WTC11 (cell line): ENCODE results near the gene RNF149. TPM values are rescaled to one million over a fixed set of nuclear protein-coding genes. Genes with fewer than 3 reads are reported as not detected.

Source experiments
- ATAC-seq: fragments of 200-7000 bp; cut with Tn5 transposase; 2 replicates; pipeline ENCODE4 v1.10.0; 2021; ENCODE audit warnings: mild to moderate bottlenecking, moderate library complexity
- CTCF ChIA-PET: fragments of 300-600 bp; sonication (Branson Sonifier 250); formaldehyde crosslinking; loops from one replicate; lab custom pipeline; 2021; ENCODE audit warnings: antibody characterized with exemption; lab: Charles Lee
- POLR2A ChIA-PET: fragments of 350-600 bp; sonication (Branson Sonifier 250); formaldehyde crosslinking; loops from one replicate; lab custom pipeline; 2021; ENCODE audit warnings: antibody characterized with exemption; lab: Charles Lee
- DNase-seq: peaks from one replicate; pipeline ENCODE4 v3.0.0; 2021; ENCODE audit warnings: low spot score
- H3K27ac Mint-ChIP-seq: 2 replicates; pipeline ENCODE4 v1.8.0; 2021; ENCODE audit warnings: mixed read lengths
- H3K27me3 Mint-ChIP-seq: 2 replicates; pipeline ENCODE4 v1.8.0; 2021; ENCODE audit warnings: low read depth, mild to moderate bottlenecking, moderate library complexity, mixed read lengths
- H3K36me3 Mint-ChIP-seq: 2 replicates; pipeline ENCODE4 v1.8.0; 2021; ENCODE audit warnings: mixed read lengths
- H3K4me1 Mint-ChIP-seq: 2 replicates; pipeline ENCODE4 v1.8.0; 2022; ENCODE audit warnings: mixed read lengths
- H3K4me3 Mint-ChIP-seq: 2 replicates; pipeline ENCODE4 v1.8.0; 2021; ENCODE audit warnings: mild to moderate bottlenecking, moderate library complexity, mixed read lengths
- H3K9me3 Mint-ChIP-seq: 2 replicates; pipeline ENCODE4 v1.8.0; 2021; ENCODE audit warnings: mixed read lengths
- AFF4 ChIP-seq: sonication (generic); formaldehyde crosslinking; IDR thresholded peaks from 2 replicates; pipeline ENCODE4 v1.8.1; 2023; ENCODE audit warnings: mild to moderate bottlenecking, missing genetic modification reagents, borderline replicate concordance
- CDX4 ChIP-seq: fragments of 250-450 bp; sonication (Bioruptor Pico); IDR thresholded peaks from 2 replicates; pipeline ENCODE4 v1.9.0; 2021; ENCODE audit warnings: moderate library complexity, mild to moderate bottlenecking, inconsistent platforms, borderline replicate concordance
- CREB1 ChIP-seq: sonication (generic); formaldehyde crosslinking; IDR thresholded peaks from 2 replicates; pipeline ENCODE4 v1.8.0; 2023; ENCODE audit warnings: mild to moderate bottlenecking, missing genetic modification reagents
- EMX1 ChIP-seq: fragments of 250-450 bp; sonication (Bioruptor Pico); IDR thresholded peaks from 2 replicates; pipeline ENCODE4 v1.8.0; 2021; ENCODE audit warnings: mild to moderate bottlenecking
- FOXJ3 ChIP-seq: sonication (generic); formaldehyde crosslinking; IDR thresholded peaks from 2 replicates; pipeline ENCODE4 v1.9.0; 2021; ENCODE audit warnings: missing genetic modification reagents, mild to moderate bottlenecking, borderline replicate concordance
- FOXK1 ChIP-seq: sonication (generic); formaldehyde crosslinking; IDR thresholded peaks from 2 replicates; pipeline ENCODE4 v1.8.0; 2022; ENCODE audit warnings: mild to moderate bottlenecking, moderate library complexity, missing genetic modification reagents
- FOXP4 ChIP-seq: sonication (generic); formaldehyde crosslinking; IDR thresholded peaks from 2 replicates; pipeline ENCODE4 v1.8.0; 2022; ENCODE audit warnings: mild to moderate bottlenecking, missing genetic modification reagents
- GRHL2 ChIP-seq: fragments of 250-450 bp; sonication (Bioruptor Pico); IDR thresholded peaks from 2 replicates; pipeline ENCODE4 v1.8.0; 2022; ENCODE audit warnings: mild to moderate bottlenecking, moderate library complexity; ENCODE audit not compliant: insufficient replicate concordance, severe bottlenecking
- GTF2I ChIP-seq: fragments of 250-450 bp; sonication (Bioruptor Pico); conservative IDR thresholded peaks from 2 replicates; pipeline ENCODE4 v1.4.0; 2021; ENCODE audit warnings: mild to moderate bottlenecking
- HMGA2 ChIP-seq: fragments of 250-450 bp; sonication (Bioruptor Pico); IDR thresholded peaks from 2 replicates; pipeline ENCODE4 v1.4.0; 2021; ENCODE audit warnings: mild to moderate bottlenecking, moderate library complexity
- IRF2 ChIP-seq: sonication (generic); formaldehyde crosslinking; IDR thresholded peaks from 2 replicates; pipeline ENCODE4 v1.8.0; 2022; ENCODE audit warnings: low read depth, missing genetic modification reagents, borderline replicate concordance
- MAX ChIP-seq: sonication (generic); formaldehyde crosslinking; IDR thresholded peaks from 2 replicates; pipeline ENCODE4 v1.8.0; 2022; ENCODE audit warnings: mild to moderate bottlenecking, missing genetic modification reagents
- NFATC4 ChIP-seq: fragments of 250-450 bp; sonication (Bioruptor Pico); IDR thresholded peaks from 2 replicates; pipeline ENCODE4 v1.9.0; 2021; ENCODE audit warnings: mild to moderate bottlenecking
- NR2C2 ChIP-seq: sonication (generic); formaldehyde crosslinking; IDR thresholded peaks from 2 replicates; pipeline ENCODE4 v1.8.0; 2022; ENCODE audit warnings: mild to moderate bottlenecking, missing genetic modification reagents
- OVOL2 ChIP-seq: fragments of 250-450 bp; sonication (Bioruptor Pico); IDR thresholded peaks from 2 replicates; pipeline ENCODE4 v1.9.0; 2021; ENCODE audit warnings: mild to moderate bottlenecking, borderline replicate concordance
- PREB ChIP-seq: sonication (generic); formaldehyde crosslinking; IDR thresholded peaks from 2 replicates; pipeline ENCODE4 v1.8.1; 2022; ENCODE audit warnings: mild to moderate bottlenecking, missing genetic modification reagents, moderate library complexity, borderline replicate concordance
- SMAD3 ChIP-seq: sonication (generic); formaldehyde crosslinking; IDR thresholded peaks from 2 replicates; pipeline ENCODE4 v1.8.0; 2022; ENCODE audit warnings: missing genetic modification reagents, mild to moderate bottlenecking, borderline replicate concordance
- USF2 ChIP-seq: sonication (generic); formaldehyde crosslinking; IDR thresholded peaks from 2 replicates; pipeline ENCODE4 v1.8.1; 2023; ENCODE audit warnings: mild to moderate bottlenecking, missing genetic modification reagents, moderate library complexity
- ZNF121 ChIP-seq: sonication (generic); formaldehyde crosslinking; IDR thresholded peaks from 2 replicates; pipeline ENCODE4 v1.8.0; 2023; ENCODE audit warnings: missing genetic modification reagents
- ZNF219 ChIP-seq: sonication (generic); formaldehyde crosslinking; IDR thresholded peaks from 2 replicates; pipeline ENCODE4 v1.8.0; 2023; ENCODE audit warnings: missing genetic modification reagents, mild to moderate bottlenecking, borderline replicate concordance
- ZNF416 ChIP-seq: fragments of 250-450 bp; sonication (Bioruptor Pico); IDR thresholded peaks from 2 replicates; pipeline ENCODE4 v1.9.0; 2021; ENCODE audit warnings: mild to moderate bottlenecking, inconsistent platforms
- ZNF532 ChIP-seq: fragments of 250-450 bp; sonication (Bioruptor Pico); IDR thresholded peaks from 2 replicates; pipeline ENCODE4 v1.9.0; 2021; ENCODE audit warnings: mild to moderate bottlenecking, borderline replicate concordance
- total RNA-seq: library from RNA; stranded (reverse); gene quantifications from 3 replicates; pipeline ENCODE4 v1.2.3, GENCODE V29; 2021

RNF149 gene
- total RNA-seq, 1 experiment from 2014 or later = 25.6 TPM

- TF ChIP-seq ZNF121 (CRISPR knock-in tag) (no peak), USF2 (CRISPR knock-in tag) (no peak), HMGA2 (CRISPR knock-in tag) (no peak)
- TF ChIP-seq, all 79 proteins: peak for 0
Measured at GRCh38 chr2:101286684-101287083, 21.8 kb downstream of the RNF149 start (continued).

- CTCF ChIA-PET = interaction anchor here (1.0 kb wide), 1 partner anchor 67 kb away, joined by 3 read pairs; no protein-coding TSS in a partner anchor
- H3K36me3 Mint-ChIP-seq = peaks cover 80% of the 10 kb centered on the region
- POLR2A ChIA-PET = no interaction called here
- no peak for TF ChIP-seq NR2C2 (CRISPR knock-in tag)
- no peak for TF ChIP-seq OVOL2 (CRISPR knock-in tag)
- no peak for TF ChIP-seq GTF2I (CRISPR knock-in tag)
- TF ChIP-seq ZNF416 (CRISPR knock-in tag) = no peak
- no peak for TF ChIP-seq EMX1 (CRISPR knock-in tag)
- TF ChIP-seq SMAD3 (CRISPR knock-in tag) = no peak
- no peak for TF ChIP-seq GRHL2
- TF ChIP-seq FOXJ3 (CRISPR knock-in tag) = no peak
- TF ChIP-seq ZNF219 (CRISPR knock-in tag) = no peak
- TF ChIP-seq MAX (CRISPR knock-in tag) = no peak
- TF ChIP-seq CREB1 (CRISPR knock-in tag) = no peak
- TF ChIP-seq ZNF532 (CRISPR knock-in tag) = no peak
- TF ChIP-seq FOXK1 = no peak
- TF ChIP-seq IRF2 = no peak
- no peak for TF ChIP-seq FOXP4 (CRISPR knock-in tag)
- TF ChIP-seq AFF4 (CRISPR knock-in tag) = no peak
- no peak for TF ChIP-seq CDX4 (CRISPR knock-in tag)
- no peak for TF ChIP-seq PREB (CRISPR knock-in tag)
- no peak for TF ChIP-seq NFATC4 (CRISPR knock-in tag)
- H3K27ac Mint-ChIP-seq = peak overlapping the region; percentile 39
- ATAC-seq (no peak), DNase-seq (no peak)
- no peaks in the 10 kb centered on the region for H3K9me3 Mint-ChIP-seq
- no peaks in the 10 kb centered on the region for H3K27me3 Mint-ChIP-seq
- H3K4me3 Mint-ChIP-seq = no peak overlapping the region
- H3K4me1 Mint-ChIP-seq = no peaks in the 10 kb centered on the region
Measured at GRCh38 chr2:101282980-101283379, 25.5 kb downstream of the RNF149 start.
